HL-60/S4 (cell line): Measurements from ENCODE around the gene CMTM4.
"Not testable (repeated sequence)": the region's sequence is repeated elsewhere in the genome, so short reads cannot be mapped to it uniquely, and the experiment has no call there.

Source experiments
- in situ Hi-C: fragments of 300-500 bp; cut with MboI; formaldehyde crosslinking; loops from 2 replicates; pipeline ENCODE4 v1.14.3; 2022; ENCODE audit warnings: low sequenced_read_pairs

The CMTM4 gene

DNA sequence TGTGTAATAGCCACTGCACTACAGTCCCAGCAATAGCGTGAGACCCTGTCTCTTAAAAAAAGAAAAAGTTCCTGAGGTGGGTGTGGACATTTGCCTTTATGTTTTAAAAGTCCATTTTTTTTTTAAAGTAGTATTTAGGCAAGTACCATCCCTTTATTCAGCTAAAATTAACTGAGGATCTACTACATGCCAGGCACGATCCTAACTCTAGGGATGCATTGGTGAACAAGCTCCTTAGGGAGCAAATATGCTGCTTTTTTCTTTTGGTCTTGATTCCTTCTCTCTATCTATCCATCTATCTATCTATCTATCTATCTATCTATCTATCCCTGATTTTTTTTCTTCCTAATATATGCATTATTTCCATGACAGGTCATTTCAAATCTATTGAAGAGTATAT, 47.4 kb downstream of the CMTM4 start:
- in situ Hi-C loops: no loop called here

DNA sequence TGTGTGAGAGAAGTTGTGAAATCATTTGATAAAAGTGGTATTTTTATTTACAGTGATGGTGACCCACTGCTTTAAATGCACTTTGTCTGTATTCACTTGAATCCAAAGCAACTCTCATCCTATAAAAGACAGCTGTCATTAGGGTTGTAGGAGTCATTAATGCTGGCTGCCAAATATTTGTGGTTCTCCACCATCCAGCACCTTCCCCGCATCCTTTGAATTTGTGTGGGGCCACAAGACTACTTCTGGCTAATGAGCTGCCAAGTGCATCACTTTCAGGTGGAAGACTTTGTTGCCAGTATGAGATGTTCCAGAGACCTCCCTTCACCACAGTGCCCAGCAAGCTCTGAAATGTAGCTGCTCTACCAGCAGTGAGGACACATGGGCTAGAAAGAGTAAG, 48.7 kb downstream of the CMTM4 start:
- in situ Hi-C loops: no loop called here

DNA sequence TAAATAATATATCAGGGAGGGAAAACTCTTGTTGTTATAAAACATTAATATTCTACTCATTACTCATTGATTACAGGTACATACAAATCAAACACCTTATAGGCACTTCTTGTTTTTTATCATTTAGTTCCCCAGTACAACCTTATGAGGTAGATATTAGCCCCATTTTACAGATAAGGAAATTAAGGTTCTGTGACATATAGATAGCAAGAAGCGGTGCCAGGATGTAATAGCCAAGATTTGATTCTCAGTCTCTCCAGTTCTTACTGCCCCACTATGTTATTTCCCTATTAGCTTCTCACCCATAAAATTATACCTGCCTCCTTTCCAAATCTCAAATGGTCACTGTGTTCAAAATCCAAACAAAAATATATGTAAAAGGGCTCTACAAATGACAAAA, 55.2 kb downstream of the CMTM4 start:
- in situ Hi-C loops: no loop called here

DNA sequence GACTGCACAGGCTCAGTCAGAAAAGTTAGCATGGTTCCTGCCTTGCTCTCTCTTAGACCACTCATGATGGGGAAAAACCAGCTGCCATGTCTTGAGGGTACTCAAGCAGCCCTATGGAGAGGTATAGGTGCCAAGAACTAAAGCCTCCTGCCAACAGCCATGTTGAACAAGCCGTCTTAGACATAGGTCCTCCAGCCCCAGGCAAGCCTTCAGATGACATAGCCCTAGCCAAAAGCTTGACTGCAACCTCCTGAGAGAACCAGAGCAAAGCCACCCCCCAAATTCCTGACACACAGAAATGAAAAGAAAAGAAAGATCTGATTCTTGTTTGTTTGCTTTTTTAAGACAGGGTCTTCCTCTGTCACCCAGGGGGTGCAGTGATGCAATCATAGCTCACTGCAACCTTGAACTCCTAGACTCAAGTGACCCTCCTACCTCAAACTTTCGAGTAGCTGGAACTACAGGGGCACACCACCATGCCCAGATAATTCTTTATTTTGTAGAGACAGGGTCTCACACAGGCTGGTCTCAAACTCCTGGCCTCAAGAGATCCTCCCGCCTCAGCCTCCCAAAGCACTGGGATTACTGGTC, 55.7 kb downstream of the CMTM4 start:
- in situ Hi-C loops: no loop called here

DNA sequence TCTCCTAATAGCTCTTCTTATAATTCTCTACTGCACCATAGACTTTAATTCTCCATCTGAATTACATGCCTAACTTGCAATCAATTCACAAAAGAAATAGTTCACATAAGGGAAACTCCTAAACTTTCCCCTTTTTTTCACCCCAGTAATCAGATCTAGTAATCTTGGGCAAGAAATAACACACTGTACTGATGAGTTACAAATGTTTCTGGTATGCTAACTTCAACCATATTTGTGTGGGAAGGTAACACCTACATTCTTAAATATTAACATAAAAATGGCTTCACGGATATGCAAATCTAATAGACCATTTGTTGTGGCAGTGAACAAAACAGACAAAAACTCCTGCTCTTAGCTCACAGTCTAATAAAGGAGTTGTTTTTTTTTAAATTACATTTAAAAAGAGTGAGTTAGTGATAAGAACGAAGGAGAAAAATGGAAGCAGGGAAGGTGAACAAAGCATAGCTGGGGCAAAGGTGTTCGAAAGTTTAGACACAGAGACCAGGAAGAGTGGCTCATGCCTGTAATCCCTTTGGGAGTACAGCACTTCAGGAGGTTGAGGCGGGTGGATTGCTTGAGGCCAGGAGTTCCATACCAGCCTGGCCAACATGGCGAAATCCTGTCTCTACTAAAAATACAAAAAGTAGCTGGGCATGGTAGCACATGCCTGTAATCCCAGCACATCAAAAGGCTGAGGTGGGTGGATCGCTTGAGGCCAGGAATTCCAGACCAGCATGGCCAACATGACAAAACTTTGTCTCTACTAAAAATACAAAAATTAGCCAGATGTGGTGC, 57.3 kb downstream of the CMTM4 start:
- in situ Hi-C loops: no loop called here

DNA sequence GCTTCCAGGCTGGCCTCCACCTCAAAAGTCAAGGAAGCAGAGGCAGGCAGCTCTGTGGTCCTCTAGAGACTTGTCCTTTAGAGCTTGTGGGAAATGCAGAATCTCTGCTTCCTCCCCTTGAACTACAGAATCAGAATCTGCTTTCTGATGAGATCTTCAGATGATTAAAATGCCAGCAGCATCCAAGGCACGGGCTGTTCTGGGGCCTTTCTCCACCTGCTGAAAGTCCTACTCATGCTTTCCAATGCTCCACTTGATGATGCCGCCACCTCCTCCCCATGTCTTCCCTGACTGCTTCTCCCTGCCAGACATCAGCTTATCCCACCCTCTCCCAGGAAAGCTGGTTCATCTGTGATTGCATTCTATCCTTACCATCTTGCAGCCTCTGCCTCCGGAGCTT, 58.7 kb downstream of the CMTM4 start:
- in situ Hi-C loops: no loop called here

DNA sequence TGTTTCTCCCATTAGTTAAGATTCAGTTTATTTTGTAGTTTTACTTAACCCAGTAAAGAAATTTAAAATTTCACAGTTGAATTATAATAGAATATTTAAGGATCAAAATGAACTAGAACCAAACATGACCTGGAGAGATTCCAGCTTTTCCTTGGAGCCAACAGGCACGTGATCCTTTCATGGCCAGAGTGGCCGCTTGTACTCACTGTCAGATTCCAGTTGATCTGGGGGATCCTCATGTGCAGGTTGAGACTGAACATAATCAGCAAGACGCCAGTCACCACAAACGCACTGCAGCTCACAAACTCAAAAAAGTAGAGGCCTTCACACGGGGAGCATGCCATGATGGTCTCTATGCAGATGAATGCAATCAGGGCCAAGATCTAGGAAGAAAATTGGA, 60.3 kb downstream of the CMTM4 start:
- in situ Hi-C loops: no loop called here

DNA sequence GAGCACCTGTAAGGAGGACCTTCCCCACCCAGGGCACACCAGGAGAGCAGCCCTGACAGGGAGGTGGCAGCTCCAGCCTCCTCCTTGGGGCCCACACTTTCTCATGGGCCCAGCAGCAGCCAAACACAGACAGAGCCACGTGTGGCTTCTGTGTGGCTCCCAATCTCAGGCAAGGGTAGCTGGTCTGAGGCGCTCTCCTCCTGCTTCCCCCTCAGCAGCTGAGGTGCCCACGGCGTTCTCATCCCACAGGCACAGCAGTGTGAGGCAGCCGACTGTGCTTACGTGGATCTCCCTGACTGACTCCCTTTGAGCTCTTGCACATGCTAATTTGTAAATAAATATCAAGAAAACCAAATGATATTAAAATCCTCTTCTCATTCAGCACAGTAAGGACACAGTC, 61.1 kb downstream of the CMTM4 start:
- in situ Hi-C loops: no loop called here

DNA sequence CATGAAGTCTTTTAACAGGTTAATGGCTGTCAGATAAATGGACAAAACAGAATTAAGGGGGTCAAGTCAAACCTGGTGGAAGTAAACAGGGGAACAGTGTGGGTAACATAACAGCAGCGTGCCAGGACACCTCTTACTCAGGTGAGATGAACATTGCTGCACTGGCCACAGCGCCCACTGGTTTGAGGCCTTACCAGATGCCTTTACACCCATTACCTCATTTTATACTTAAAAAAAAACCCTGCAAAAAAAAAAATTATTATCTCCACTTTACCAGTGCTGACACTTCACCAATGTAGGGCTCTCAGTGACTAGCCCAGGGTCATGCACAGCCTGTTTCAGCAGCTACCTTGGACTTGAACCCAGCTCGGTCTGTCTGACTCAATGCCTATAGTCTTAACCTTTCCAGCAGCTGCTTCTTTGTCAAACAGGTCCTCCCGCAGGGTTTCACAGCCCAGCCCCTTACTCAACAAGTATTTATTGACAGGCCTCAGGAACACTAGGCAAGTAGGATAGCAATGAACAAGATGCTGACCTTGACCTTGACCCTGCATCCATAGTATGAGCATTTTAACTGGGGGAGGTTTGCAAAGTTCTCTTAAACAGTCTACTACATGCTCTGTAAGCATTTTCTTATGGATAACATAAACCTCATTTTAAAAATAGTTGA, 61.9 kb downstream of the CMTM4 start:
- in situ Hi-C loops: no loop called here

DNA sequence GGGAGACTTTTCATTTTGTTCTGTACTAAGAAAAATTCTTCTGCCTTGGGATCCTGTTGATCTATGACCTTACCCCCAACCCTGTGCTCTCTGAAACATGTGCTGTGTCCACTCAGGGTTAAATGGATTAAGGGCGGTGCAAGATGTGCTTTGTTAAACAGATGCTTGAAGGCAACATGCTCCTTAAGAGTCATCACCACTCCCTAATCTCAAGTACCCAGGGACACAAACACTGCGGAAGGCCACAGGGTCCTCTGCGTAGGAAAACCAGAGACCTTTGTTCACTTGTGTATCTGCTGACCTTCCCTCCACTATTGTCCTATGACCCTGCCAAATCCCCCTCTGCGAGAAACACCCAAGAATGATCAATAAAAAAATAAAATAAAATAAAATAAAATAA, 65.0 kb downstream of the CMTM4 start:
- in situ Hi-C loops: not testable (repeated sequence)

DNA sequence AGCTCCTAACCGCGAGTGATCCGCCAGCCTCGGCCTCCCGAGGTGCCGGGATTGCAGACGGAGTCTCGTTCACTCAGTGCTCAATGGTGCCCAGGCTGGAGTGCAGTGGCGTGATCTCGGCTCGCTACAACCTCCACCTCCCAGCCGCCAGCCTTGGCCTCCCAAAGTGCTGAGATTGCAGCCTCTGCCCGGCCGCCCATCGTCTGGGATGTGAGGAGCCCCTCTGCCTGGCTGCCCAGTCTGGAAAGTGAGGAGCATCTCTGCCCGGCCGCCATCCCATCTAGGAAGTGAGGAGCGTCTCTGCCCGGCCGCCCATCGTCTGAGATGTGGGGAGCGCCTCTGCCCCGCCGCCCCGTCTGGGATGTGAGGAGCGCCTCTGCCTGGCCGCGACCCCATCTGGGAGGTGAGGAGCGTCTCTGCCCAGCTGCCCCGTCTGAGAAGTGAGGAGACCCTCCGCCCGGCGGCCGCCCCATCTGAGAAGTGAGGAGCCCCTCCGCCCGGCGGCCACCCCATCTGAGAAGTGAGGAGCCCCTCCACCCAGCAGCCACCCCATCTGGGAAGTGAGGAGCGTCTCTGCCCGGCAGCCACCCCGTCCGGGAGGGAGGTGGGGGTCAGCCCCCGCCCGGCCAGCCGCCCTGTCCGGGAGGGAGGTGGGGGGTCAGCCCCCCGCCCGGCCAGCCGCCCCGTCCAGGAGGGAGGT, 65.8 kb downstream of the CMTM4 start:
- in situ Hi-C loops: not testable (repeated sequence)

DNA sequence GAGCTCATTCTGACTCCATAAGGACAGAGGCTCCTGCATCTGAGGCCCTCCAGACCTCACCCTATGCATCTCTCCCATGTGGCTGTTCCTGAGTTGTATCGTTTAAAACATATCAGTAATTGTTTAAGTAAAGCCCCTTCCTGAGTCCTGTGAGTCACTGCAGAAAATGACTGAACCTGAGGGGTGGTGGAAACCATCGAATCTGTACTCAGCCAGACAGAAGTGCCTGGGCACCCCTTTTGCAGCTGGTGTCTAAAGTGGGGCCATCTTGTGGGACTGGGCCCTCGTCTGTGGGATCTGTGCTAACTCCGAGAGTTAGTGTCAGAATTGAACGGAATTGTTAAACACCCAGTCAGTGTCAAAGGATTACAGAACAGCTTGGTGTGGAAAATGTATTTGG, 66.7 kb downstream of the CMTM4 start:
- in situ Hi-C loops: no loop called here

DNA sequence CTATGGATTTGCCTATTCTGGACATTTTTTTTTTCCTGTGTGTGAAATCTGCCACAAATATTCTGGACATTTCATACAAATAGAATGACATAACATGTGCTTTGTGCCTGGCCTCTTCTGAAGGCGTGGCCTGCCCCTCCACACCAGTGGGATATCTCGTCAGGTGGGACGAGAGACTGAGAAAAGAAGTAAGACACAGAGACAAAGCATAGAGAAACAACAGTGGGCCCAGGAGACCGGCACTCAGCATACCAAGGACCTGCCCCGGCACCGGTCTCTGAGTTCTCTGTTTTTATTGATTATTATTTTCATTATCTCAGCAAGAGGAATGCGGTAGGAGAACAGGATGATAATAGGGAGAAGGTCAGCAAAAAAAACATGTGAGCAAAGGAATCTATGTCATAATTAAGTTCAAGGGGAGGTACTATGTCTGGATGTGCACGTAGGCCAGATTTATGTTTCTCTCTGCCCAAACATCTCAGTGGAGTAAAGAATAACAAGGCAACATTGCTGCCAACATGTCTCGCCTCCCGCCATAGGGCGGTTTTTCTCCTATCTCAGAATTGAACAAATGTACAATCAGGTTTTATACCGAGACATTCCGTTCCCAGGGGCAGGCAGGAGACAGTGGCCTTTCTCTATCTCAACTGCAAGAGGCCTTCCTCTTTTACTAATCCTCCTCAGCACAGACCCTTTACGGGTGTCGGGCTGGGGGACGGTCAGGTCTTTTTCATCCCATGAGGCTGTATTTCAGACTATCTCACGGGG, 68.7 kb downstream of the CMTM4 start:
- in situ Hi-C loops: not testable (repeated sequence)

DNA sequence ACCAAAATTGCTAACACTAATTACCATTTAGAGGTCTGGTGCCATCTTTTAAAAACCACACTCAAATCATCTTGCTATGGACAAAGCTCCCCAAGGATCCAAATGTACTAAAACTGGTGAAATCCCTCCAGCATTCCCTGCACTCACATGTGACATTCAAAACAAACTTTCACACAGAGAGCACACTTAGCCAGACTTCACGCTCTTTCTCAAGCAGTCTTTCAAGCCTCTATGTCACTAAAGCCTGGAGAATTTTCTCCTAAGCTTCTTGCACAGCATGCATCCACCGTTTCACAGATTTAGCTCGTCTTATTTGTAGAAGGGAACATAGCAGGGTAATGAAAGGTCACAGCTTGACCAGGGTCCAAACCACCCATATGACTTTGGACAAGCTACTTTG, 72.8 kb downstream of the CMTM4 start:
- in situ Hi-C loops: no loop called here

DNA sequence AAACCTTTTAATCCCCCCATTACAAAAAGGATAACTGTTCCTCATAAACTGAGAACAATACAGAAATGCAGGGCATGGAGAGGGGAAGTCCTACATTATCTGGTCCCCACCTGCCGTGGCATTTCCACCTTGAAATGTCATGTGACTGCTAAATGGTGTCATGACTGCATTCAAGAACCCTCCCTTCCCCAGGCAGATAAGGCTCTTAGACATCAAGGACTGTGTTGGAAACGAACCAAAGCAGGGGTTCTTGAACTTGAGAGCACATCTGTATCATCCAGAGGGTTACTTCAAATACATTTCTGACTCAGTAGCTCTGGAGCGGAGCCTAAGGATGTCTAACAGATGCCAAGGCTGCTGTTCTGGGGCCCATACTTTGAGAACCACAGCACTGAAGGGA, 73.7 kb downstream of the CMTM4 start:
- in situ Hi-C loops: no loop called here

DNA sequence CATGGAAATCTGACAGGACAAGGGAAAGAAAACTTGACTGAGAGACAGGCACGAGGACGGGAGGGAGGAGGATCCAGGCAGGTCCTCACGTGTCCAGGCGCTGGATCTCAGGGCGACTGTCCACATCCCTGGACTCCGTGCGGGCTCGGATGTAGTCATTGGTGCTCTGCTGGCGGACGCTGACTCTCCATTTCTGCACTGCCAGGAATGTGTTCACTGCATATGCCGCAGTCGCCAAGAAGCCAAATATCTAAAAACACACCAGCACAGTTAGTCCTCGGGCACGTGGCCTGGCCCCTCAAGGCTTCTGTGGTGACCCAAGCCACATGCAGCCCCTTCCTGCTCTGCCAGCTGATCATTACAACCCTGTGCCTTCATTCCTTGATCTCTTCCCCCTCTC, 74.6 kb downstream of the CMTM4 start:
- in situ Hi-C loops: no loop called here

DNA sequence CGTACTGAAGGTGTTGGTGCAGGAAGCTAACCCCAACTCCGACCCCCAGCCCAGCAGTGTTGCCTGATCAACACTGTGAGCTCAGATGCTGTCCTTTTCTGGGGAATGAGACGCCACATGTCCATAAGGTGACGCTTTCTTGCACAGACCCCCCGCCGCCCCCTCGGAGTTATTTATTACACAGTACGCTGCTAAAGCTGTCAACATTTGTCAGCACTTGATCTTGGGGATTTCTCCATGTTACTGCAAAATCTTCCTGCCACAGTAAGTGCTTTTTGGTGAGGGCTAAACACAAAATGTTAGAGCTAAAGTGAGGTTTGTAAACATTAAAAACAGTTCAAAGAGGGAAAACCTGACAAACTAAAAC, 76.1 kb downstream of the CMTM4 start:
- in situ Hi-C loops: no loop called here

DNA sequence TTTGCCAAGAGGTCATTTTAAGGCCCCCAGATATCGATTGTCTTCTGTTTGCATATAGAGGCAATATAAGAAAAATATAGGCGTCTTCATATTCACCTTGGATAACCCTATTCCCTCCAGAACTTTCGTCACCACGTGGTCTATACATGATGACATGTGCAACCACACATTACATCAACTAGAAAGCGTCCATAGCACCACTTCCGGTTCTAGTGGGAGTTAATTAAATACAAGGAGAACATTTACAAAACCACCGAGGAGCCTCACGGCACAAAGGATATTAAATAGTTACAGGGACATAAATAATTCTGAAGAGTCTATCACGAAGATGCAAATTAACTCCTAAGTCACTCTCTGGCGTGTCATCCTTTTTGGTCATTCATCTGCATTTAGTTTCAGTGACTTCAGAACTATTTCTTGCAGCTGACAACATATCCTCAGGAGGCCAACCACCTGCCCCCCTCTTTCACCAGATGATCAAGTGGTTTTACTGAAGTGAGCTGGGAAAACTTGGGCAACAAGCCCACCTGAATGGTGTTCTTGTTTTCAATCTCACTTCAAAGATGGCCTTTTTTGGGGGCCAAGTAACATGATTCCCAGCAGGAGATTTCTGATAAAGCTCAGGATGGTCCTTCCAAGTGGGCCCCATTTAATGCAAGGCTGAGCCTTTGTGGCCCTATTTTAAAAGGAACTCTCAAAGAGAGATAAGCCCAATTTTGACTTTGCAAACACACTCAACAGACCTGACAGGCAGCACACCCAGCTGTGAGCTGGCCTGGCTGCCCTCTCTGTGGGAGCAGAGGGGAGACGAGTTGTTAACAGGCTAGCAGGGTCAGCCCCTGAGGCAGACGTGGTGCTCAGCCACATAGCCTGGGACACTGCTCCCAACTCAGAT, 76.8 kb downstream of the CMTM4 start:
- in situ Hi-C loops: no loop called here

DNA sequence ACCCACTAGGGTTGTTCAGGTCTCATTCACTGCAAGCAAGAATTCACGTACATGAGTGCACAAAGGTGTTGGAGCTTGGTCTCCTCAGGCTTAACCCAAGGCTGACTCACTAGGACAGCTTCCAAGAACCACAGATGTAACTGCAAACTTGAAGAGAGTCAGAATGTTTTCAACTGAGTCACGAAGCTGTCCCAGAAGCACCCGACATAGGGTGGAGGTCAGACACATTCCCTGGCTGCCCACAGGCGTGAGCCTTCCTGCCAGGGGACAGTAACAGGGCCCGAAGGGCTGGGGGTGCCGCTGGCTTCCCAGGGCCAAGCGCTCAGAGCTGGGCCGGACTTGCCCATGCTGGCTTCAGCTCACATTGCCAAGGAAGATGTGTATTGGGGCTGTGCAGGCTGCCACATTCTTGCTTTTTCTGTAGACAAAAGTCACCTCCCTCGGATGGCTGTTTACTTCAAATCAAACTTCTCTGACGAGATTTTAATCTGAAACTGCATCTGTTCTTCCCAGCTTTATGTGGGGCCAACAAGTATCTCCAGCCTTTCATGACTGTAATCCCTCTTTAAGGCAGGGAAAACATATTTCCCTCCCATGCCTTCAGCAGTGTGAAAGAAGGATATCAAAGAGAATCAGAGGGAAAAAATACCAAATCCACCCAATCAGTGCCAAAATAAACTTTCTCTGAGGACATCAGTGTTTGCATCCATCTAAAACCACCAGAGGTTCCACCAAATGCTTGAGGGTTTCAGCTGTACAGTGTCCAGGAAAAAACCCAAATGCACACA, 77.8 kb downstream of the CMTM4 start:
- in situ Hi-C loops: no loop called here
